Ramos (cell line): ENCODE results near the gene RPS6KA5.

Source experiments
- in situ Hi-C: fragments of 300-500 bp; cut with MboI; formaldehyde crosslinking; loops from one replicate; pipeline ENCODE4 v1.14.3; 2022; ENCODE audit warnings: low sequenced_read_pairs; ENCODE audit not compliant: unreplicated experiment

Gene RPS6KA5

GRCh38 chr14:90815822-90816662, 244.4 kb downstream of the RPS6KA5 start, which contains the start of gene TTC7B:
TSS of gene TTC7B (minus strand) at chr14:90816430. CDS start at chr14:90816295, 135 bp downstream.
- in situ Hi-C loops, result no loop called here

GRCh38 chr14:90815572-90815821, 244.9 kb downstream of the RPS6KA5 start:
- in situ Hi-C loops, result no loop called here

DNA sequence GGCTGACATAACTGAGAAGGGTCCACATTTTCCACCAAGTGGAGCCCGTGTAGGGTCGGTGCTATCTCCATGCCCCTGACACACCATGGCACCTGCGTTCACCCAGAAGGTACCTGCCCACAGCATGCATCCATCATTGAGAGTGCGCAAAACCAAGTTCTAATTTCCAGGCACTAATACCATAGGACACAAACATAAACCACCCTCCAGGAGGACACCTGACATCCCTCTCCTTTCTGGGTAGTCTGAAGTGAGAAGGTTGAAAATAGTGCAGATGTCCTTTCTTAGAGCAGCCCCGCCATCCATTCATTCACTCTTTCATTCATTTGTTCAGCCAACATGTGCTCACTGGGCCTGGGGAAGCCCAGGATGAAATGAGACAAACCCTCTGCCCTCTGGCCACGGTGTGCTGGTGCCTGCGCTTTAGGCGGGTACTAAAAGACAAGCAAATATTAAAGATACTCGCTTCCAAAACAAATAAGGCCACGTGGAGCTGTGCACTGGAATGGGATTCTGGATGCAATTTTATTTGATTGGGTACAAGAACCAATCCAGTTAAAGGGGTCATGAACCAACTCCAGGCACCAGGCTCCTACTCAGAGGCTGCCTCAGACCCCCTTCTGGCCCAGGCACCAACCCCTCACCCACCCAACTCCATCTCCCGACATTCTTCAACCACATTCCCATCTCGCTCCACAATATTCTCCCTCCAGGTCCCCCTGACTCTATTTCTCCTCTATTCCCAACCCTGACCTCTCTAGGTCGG, 245.5 kb downstream of the RPS6KA5 start:
- in situ Hi-C loops, result no loop called here

- in situ Hi-C loops, result no loop called here
Observed at GRCh38 chr14:90813442-90813841, 247.0 kb downstream of the RPS6KA5 start.

DNA sequence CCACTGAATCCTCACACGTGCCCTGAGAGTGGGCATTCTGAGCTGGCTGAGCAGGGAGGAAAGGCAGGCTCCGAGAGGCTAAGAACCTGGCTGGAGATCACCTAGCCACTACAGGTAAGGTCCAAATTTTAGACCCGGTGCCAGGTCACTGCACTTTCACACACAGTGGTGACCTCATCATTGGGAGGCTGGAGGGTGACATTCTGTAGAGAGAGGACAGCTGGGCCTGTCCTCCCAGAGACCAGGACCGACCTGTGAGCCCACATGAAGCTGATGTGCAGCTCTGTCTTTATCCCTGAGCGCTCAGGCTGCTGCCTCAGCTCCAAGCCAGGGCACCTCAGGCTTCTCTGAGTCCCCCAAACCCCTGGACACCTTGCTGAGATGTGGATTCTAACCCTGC, 248.3 kb downstream of the RPS6KA5 start:
- in situ Hi-C loops, result no loop called here

DNA sequence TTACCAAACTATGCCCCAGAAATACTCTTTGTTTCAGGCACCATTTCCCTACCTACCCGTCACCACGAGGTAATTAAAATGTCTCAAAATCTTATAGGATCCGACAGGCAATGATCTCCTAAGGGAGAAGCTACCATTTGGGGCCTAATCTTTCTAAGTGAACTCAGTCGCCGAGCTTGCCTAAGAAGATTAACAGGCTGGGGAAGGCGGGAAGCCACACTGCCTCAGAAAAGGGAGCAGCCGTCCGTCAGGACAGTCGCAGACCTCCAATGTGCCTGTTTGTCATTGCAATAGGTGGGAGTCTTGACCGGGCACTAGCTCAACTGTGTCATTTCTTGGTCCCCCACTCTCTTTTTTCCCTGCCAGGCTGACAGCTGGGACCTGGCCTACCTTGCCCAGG, 248.8 kb downstream of the RPS6KA5 start:
- in situ Hi-C loops, result no loop called here

DNA sequence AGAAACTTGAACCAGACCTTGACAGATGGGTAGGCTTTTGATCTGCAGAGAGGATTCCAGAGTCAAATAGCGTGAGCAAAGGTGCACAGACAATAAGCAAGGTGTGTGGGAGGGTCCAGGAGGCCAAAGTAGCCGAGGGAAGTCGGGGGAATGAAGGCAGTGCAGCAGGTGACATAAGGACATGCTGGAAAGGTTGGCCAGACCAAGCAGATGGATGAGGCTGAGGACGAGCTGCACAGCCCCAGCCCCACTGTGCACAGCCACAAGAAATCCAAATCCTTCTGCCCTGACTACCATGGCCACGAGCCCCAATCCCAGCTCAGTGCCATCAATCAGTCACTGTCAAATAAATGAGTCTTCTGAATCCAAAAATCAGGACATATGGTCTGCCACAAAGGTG, 249.6 kb downstream of the RPS6KA5 start:
- in situ Hi-C loops, result no loop called here

GRCh38 chr14:90809530-90810312, 250.7 kb downstream of the RPS6KA5 start:
- in situ Hi-C loops, result no loop called here

- in situ Hi-C loops, result no loop called here
Observed at GRCh38 chr14:90808759-90809529, 251.5 kb downstream of the RPS6KA5 start.

DNA sequence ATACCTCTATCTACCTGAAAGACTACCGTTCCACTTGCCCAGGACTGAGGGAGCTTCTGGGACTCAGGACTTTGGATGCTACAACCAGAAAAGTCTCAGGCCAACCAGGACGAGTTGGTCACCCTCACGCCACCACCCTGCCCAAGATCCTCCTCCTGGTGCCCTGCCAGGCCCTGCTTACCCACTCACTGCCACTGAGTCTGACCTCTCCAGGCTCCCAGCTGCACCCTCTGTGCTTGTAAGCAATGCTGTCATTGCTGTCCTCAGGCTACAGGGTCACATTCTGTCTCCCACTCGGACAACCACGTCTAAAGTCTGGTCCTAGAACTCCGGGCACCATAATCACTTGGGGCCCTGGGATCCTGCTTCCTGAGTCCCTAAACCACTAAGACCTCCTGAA, 253.4 kb downstream of the RPS6KA5 start:
- in situ Hi-C loops, result no loop called here

DNA sequence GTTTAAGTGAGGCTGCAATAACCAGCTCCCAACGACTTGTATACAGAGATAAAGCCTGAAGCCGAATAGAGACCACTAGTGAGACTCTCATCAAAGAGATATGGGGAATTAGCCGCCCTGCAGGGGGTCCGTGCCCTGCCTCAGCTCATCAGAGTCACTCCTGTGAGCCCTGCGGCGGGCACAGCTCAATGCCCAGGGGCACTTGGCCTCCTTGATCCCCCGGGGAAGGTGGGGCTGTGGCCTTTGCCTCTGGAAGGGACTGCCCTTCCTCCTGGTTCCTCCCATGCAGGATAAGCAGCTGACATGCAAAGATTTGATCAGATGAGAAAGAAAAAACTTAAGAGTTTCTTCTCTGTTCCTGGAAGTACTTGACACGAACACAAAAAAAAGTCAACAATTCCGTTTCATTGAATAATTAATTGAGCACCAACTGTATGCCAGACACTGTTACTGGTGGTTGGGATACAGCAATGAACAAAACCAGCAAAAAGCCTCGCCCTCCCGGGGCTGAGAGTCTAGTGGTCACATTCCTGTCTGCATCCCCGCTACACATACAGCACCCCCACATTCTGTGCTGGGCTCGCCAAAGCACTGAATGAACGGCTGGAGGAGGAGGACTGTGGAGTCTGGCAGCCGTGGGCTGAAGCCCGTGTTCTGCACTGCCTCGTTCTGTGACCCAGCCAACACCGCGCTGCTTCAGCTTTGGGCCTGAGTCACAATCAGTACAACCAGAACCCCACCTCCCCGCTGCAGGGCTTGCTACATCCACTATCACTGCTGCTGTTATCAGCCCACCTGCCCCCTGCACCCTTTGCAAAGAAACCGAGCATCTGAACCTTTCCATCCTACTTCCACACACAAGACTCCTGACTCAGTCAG, 254.5 kb downstream of the RPS6KA5 start:
- in situ Hi-C loops, result no loop called here

DNA sequence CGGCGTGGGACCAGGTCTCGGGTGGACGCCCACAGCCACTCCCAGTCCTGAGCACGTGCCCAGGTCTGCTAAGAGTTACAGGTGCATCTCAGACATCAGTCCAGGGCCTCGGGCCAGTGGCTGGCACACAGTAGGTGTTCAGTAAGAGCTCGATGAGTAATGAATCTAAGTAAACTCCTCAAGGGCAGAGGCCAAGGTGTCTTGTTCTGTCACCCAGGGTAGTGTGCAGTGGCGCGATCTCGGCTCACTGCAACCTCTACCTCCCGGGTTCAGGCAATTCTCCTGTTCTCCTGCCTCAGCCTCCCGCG, 255.4 kb downstream of the RPS6KA5 start:
- in situ Hi-C loops, result no loop called here

DNA sequence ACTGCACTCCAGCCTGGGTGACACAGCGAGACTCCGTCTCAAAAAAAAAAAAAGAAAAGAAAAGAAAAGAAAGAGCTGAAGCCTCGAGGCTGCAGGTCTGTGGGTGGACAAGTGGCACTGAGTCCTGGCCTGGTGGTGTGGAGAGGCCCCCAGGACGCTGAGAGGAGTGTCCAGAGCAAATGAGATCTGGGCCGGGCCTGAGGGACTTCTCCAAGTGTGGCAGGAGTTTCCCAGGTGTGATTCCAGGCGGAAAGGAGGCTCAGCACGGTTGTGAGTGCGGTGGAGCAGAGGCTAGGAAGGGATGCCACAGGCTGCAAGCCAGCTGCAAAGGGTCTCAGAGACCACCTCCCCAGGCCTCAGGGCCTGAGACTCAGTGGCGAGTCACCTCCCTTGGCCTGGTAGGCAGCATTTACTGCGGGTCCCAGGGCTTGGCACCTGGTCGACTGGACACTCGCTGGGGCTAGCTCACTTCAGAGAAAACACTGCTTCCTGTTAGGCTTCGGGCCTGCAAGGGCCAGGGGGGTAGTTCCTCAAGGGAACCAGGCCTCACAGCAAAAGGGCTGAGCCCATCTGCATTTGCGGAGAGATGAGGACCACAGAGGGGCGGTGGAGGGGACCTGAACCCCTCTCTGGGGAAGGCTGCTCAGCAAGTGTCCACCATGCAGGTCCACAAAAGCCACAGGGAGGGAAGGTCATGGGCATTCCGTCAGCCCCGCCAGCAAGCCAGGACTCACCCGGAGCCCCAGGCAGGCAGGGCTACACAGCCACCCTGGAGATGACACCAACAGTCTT, 256.0 kb downstream of the RPS6KA5 start:
- in situ Hi-C loops, result no loop called here

DNA sequence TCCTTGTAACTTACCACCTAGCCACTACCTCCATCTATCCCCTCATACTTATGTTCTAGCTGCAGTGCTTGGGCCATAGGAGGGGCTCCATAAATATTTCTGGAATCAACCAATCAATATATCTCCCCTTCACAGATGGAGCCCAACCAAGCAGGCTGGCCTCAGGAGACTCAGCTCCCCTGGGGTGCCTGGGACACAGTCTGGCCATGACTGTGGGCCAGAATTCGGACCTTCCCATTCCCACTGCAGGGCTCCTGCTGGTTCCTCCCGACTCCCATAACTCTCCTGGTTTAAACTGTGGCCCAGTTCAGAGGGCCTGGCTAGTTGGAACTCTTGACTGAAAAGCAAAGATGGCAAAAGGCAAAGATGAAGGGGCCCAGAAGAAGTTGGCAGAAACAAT, 257.2 kb downstream of the RPS6KA5 start:
- in situ Hi-C loops, result no loop called here

DNA sequence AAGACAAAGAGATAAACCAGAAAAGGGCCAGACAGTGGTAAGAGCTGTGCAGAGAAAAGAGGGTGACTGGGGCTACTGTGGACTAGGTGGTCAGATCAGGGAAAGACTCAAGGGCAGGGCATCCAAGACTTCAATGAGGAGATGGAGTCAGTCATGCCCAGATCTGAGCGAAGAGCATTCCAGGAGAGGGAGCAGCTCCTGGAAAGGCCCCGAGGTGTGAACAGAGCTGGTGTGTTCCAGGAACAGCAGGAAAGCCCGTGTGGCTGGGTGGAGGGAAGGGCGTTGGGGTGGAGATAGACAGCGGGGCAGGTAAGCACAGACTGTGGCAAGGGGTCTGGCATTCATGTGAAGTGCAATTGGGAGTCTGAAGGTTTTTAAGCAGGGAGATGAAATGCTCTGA, 261.0 kb downstream of the RPS6KA5 start:
- in situ Hi-C loops, result no loop called here

DNA sequence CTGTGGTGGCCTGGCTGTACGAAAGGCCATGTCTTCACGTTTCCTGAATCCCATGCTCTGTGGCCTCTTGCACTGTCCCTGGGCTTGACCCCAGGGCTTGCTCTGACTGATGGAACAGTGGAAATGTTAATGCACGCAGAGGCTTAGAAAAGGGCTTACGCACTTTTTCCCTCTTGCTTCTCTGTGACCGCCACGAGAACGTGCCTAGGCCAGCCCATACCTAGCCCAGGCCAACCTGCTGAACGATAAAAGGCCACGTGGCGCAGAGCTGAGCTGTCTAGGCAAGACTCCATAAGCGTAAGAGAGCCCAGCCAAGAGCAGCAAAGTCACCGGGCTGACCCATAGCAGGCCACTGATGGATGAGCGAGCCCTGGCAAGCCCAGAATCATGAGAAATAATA, 262.5 kb downstream of the RPS6KA5 start:
- in situ Hi-C loops, result no loop called here
